GM11168 (cell line): ENCODE results near the gene C1QL4.

Experiments used
- in situ Hi-C: fragments of 300-500 bp; cut with MboI; formaldehyde crosslinking; loops from one replicate; pipeline ENCODE4 v1.12.0; 2022; ENCODE audit warnings: low sequenced_read_pairs; ENCODE audit not compliant: unreplicated experiment

Gene C1QL4

DNA sequence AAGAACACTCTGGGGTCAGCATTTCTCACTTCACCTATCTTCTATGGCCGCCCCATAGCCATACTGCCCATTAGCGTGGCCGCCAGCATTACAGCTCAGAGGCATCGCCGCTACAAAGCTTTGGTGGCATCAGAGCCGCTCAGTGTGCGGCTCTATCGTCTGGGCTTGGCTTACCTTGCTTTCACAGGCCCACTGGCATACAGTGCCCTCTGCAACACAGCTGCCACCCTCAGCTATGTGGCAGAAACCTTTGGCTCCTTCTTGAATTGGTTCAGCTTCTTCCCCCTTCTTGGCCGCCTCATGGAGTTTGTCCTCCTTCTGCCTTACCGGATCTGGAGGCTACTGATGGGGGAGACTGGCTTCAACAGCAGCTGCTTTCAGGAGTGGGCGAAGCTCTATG lies 12.3 kb upstream of the C1QL4 start:
- in situ Hi-C loops, result no loop called here

DNA sequence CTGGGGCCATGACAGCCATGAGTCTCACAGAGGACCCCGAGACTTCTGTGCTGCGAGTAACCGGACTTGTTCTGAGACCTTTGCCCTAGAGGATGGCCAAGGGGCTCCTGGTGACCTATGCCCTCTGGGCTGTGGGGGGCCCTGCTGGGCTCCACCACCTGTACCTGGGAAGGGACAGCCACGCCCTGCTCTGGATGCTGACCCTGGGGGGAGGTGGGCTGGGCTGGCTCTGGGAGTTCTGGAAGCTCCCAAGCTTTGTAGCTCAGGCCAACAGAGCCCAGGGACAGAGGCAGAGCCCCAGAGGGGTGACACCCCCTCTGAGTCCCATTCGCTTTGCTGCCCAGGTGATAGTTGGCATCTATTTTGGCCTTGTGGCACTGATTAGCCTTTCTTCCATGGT lies 11.8 kb upstream of the C1QL4 start:
- in situ Hi-C loops, result no loop called here

- in situ Hi-C loops, result no loop called here
Measured at GRCh38 chr12:49347311-49348193, 10.6 kb upstream of the C1QL4 start.

DNA sequence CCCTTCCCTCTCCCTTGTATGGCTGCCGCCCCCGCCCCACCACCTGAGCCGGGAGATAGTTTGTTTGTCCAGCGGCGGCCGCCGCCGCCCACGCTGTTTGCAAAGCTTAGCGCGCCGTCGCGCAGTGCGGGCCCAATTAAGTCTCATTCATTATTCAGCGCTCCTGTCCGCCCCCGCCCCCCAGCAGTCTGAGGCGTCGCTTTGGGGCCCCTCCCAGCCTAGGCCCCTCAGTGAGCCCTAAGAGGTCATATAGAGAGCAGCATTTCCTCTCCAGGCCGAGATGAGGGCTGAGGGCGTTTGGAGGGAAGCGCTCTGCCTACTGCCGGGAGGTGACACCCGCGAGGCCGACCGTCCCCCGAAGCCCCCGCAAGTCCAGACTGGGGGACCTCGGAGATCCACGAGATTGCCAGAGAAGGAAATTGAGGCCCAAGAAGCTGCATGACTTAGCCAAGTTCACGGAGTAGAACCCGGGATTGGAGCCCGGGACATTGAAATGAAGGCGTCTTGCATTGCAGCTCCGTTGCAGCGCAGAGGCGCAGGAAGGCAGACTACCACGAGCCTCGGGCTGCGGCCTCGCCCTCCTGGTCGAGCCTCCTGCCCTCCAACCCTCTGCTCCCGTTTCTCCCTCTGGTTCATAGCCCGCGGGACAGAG lies 9.8 kb upstream of the C1QL4 start, which contains the start of gene DNAJC22:
Gene DNAJC22 (plus strand): TSS at position 230 of the 652 bp plus-strand sequence. CDS start 1,985 bp downstream, outside the sequence.
- in situ Hi-C loops, result no loop called here

DNA sequence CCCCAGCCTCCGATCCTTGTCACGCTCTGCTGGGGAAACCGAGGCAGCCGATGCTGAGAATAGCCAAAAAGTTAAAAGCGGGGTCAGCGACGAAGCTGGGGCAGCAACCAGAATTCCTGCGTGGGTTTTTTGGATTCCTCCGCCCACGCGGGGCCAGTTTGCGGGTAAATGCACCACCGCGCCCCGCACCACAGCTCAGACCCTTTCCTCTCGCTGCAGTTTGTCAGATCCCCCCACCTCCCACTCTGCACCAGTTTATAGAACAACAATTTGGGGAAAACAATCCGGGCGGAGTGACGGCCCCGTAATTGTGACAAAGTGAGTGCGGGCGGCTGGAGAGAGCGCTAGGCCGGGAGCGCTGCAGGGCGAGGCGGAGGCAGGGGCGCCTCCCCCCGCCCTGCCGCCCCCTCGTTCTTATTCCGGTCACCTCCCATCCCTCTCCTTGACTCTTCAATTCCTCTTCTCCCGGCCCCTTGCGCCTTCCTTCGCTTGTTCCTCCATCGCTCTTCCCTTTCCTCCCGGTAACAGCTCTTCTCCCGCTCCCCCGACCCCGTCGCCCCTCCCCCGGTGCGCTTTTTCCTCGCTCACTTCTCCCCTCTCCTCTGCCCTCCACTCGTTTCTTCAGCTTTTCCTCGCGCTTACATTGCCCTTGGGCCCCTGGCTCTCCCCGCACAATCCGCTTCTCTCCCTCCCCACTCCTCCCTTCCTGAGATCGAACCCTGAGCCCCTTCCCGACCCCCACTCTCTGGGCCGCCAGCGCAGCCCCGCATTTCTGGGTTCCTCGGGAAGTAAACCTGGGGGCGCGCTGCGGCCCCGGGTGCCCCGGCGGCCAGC lies 9.1 kb upstream of the C1QL4 start:
- in situ Hi-C loops, result no loop called here

DNA sequence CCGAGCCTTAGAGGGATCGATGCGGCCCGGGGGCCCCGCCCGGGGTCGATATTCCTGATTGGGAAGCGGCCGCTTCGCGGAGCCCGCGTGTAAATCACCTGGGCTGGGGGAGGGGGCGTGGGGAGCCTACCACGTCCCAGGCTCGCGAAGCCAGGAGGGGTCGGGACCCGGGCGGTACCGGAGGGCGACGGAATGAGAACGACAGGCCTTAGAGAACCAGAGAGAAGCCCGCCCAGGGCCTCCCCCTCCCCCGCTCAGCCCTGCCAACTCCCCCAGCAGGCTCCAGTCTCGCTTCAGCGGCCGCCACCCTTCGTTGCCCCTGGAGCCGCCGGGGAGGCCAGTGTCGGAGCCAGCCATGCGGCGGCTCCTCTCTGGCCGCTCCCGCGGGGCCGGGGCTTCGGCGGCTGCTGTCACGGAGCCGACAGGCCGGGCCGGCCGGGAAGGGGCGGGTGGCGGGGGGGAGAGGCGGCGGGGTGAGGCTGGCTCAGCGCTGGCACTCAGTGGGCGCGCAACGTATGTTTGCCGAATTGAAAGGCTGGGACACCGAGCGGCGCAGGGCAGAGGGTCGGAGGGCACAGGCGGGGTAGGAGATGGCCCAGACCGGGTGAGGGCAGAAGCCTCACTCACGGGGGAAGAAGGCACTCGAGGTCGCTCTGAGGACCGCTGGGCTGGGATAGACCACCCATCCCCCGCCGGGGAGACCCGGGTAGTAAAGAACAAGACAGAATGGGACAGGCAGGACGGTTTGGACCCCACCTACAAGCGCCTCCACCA lies 8.2 kb upstream of the C1QL4 start:
- in situ Hi-C loops, result no loop called here

DNA sequence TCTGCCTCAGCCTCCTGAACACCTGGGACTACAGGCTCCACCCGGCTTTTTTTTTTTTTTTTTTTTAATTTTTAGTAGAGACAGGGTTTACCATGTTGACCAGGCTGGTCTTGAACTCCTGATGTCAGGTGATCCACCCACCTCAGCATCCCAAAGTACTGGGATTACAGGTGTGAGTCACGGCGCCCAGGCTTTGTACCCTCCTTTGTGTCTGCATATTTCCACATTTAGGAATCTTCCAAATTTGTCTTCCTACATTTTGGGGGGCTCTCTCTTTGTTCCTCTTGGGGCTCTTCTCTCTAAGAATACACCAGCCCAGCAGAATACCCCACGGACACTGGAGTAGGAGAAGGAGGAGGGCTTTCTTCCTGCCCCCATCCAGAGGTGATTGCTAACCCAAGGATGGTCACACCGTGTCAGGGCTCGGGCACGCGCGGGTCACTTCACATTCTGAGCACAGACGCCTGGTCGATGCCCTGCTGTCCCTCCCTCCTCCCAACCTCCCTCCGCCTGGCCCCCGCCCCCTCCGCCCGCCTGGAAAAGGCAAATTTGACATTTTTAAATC lies 7.6 kb upstream of the C1QL4 start:
- in situ Hi-C loops, result no loop called here

DNA sequence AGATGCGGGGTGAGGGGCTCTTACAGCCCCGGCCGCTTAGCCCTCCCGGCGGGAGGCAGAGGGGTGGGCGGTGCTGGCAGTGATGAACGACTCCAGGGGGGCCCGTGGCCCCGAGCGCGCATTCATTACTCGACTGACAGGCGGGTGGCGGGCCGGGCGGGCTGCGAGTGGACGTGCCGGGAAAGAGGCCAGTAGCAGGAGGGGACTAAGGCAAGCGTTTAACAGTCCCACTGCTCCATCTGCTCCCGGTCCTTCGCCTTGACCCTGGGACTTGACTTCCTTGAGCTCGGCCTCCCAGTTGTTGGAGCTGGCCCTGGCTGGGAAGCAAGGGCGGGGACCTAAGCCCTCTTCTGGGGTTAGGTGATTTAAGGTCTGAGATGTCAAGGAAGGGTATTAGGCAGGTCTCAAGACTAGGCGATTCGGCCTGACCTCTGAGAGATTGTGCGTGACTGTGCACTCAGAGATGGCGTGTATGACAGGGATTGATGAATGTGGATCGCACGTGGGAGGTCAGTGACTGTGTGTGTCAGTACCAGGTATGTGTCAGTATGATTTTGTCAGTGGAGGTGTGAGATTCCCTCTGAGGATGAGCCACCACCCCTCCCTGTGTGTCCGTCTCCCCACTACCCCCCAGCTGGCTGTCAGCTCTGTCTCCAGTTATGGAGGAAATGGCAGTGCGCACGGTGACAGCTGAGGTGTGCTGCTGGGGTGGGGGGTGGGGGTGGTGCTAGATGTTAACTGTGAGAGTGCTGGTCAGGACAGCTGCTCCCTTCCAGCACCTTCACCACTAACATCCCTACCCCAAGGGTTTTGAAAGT lies 6.1 kb upstream of the C1QL4 start:
- in situ Hi-C loops, result no loop called here

GRCh38 chr12:49342066-49342913 lies 5.3 kb upstream of the C1QL4 start:
- in situ Hi-C loops, result no loop called here

- in situ Hi-C loops, result no loop called here
Measured at GRCh38 chr12:49341777-49342065, 4.7 kb upstream of the C1QL4 start.

DNA sequence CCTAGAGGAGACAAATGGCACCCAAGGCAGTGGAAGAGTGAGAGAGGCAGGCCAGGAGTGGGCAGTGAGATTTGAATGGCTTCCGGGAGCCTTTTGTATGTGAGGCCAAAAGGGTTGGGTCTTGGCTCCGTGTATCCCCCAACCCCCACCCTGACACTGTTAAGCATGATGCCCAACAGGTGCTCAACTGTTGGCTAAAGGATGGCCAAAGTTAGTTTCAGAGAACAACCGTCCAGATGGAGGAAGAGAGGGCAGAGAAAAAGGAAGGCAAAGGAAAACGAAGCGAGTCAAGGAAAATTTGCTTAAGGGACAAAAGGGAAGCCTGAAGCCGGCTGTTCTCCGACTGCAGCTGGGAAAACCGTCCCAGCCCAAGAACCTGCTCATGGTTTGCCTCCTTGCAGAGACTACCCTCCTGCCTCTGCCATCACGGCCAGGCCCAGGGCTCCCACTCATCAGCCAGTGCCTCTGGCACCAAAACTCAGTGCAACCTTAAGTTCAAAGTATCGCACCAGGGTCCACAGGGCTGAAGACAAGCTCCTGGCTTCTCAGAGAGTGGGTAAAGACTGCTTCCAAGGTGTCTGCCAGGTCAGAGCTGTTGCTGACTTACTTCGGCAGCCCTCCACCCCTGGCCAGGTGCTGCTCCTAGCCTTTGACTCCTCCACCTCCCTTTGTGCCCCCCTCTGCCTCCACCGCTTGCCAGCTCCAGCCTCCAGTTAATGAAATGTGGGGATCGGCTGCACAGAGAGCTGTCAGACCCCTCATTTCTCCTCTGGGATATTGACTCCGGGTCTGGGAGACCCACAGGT lies 4.2 kb upstream of the C1QL4 start:
- in situ Hi-C loops, result no loop called here

GRCh38 chr12:49340095-49340870 lies 3.3 kb upstream of the C1QL4 start:
- in situ Hi-C loops, result no loop called here

DNA sequence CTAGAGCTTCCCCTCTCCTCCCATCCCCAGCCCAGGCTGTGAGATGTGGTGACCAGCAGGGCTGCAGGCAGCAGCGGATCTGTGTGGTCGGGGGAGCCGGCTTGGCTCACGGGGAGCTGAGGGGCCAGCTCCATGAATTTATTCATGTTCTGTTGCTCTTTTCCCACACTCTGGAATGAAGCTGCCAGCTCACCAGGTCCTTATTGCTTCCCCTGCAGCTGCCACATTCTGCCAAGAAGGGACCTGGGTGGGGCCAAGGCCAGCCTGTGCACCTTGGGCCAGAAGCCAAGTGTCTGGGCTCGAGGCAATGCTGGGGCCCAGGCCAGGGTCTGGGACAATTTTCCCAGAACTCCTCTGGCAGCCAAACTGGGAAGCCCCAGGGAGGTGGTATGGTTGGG lies 2.5 kb upstream of the C1QL4 start:
- in situ Hi-C loops, result loop anchor here (5.0 kb wide), 1 partner anchor 47 kb away; no protein-coding TSS in a partner anchor

DNA sequence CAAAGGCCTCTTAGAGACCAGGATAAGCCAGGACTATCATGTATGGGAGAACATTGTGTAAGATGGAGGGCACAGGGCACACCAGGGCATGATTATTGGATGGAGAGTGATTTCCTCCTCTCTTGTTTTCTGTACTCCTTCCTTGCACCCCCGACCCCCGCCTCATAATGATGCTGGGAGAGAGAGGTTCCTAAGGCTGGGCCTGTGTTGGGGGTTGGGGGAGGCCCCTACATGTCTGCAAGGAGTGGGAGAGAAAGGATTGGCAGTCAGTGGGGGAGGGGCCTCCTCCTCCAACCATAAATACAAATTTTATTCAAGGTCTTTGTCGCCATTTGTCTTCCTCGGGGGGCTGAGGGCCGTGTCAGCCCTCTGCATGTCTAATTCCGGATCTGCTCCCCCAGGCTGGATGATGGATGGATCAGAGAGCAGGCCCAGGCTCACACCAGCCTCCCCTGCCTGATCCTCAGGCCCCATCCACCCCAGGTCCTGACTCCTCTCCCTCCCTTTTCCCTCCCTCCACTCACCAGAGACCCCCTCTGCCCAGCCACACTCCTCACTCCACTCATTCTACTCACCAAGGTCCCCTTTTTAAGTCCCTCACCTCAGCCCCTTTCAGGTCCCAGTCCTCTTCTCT lies 2.0 kb upstream of the C1QL4 start:
- in situ Hi-C loops, result loop anchor here (5.0 kb wide), 1 partner anchor 47 kb away; no protein-coding TSS in a partner anchor

GRCh38 chr12:49335955-49336644 lies 888 bp downstream of the C1QL4 start:
- in situ Hi-C loops, result loop anchor here (5.0 kb wide), 1 partner anchor 44 kb away; no protein-coding TSS in a partner anchor
